GM11168 (cell line): ENCODE measurements around the gene FAM187B.
"Not testable (repeated sequence)": the region's sequence is repeated elsewhere in the genome, so short reads cannot be mapped to it uniquely, and the experiment has no call there.

Experiments used
- in situ Hi-C: fragments of 300-500 bp; cut with MboI; formaldehyde crosslinking; loops from one replicate; pipeline ENCODE4 v1.12.0; 2022; ENCODE audit warnings: low sequenced_read_pairs; ENCODE audit not compliant: unreplicated experiment

The FAM187B gene

GRCh38 chr19:35216016-35216832 lies 12.3 kb downstream of the FAM187B start:
- in situ Hi-C loops: no loop called here

- in situ Hi-C loops: no loop called here
Measured at GRCh38 chr19:35214766-35215422, 13.6 kb downstream of the FAM187B start.

- in situ Hi-C loops: no loop called here
Measured at GRCh38 chr19:35213663-35214632, 14.6 kb downstream of the FAM187B start.

- in situ Hi-C loops: no loop called here
Measured at GRCh38 chr19:35212241-35212640, 16.3 kb downstream of the FAM187B start.

GRCh38 chr19:35211545-35212230 lies 16.9 kb downstream of the FAM187B start:
- in situ Hi-C loops: no loop called here

- in situ Hi-C loops: no loop called here
Measured at GRCh38 chr19:35209646-35210045, 18.9 kb downstream of the FAM187B start.

- in situ Hi-C loops: no loop called here
Measured at GRCh38 chr19:35208121-35208520, 20.4 kb downstream of the FAM187B start.

- in situ Hi-C loops: no loop called here
Measured at GRCh38 chr19:35207391-35207871, 21.1 kb downstream of the FAM187B start.

GRCh38 chr19:35206855-35207254 lies 21.7 kb downstream of the FAM187B start:
- in situ Hi-C loops: no loop called here

- in situ Hi-C loops: no loop called here
Measured at GRCh38 chr19:35206379-35206778, 22.2 kb downstream of the FAM187B start.

GRCh38 chr19:35205733-35206323 lies 22.7 kb downstream of the FAM187B start:
- in situ Hi-C loops: no loop called here

GRCh38 chr19:35204799-35205732 lies 23.5 kb downstream of the FAM187B start:
- in situ Hi-C loops: no loop called here

GRCh38 chr19:35202722-35203688 lies 25.5 kb downstream of the FAM187B start:
- in situ Hi-C loops: no loop called here

- in situ Hi-C loops: no loop called here
Measured at GRCh38 chr19:35199481-35199880, 29.1 kb downstream of the FAM187B start.

GRCh38 chr19:35196861-35197260 lies 31.7 kb downstream of the FAM187B start:
- in situ Hi-C loops: not testable (repeated sequence)

- in situ Hi-C loops: no loop called here
Measured at GRCh38 chr19:35195830-35196229, 32.7 kb downstream of the FAM187B start.
